Common myeloid progenitor, CD34-positive (primary cell): ENCODE results near the gene YIPF3.

Experiments used
- CTCF ChIA-PET: fragments of 350-600 bp; sonication (Branson Sonifier 250); formaldehyde crosslinking; loops from one replicate; lab custom pipeline; 2021; ENCODE audit warnings: antibody characterized with exemption; lab: Charles Lee
- POLR2A ChIA-PET: fragments of 350-600 bp; sonication (Branson Sonifier 250); formaldehyde crosslinking; loops from one replicate; lab custom pipeline; 2021; ENCODE audit warnings: antibody characterized with exemption; lab: Charles Lee
- DNase-seq, 3 donors: peaks; one replicate each; pipeline versions ENCODE4 v3.0.0 to v3.0.0-alpha.2; 2013
- H3K27ac ChIP-seq, 2 experiments: 1 replicate in 1 of 2; 2 replicates in 1 of 2; pipeline ENCODE4 v1.7.0; 2013; ENCODE audit warnings: inconsistent platforms in 2 of 2, low read length in 2 of 2, mild to moderate bottlenecking in 2 of 2, low read depth in 1 of 2, moderate library complexity in 1 of 2; ENCODE audit not compliant: severe bottlenecking in 2 of 2, insufficient read depth in 1 of 2, poor library complexity in 1 of 2
- H3K27me3 ChIP-seq, 5 experiments: replicated peaks in 2 of 5; 1 replicate in 3 of 5; 2 replicates in 2 of 5; pipeline versions ENCODE4 v1.6.1 to v1.7.0; 2013; ENCODE audit warnings: low read length in 4 of 5, mild to moderate bottlenecking in 2 of 5, moderate library complexity in 2 of 5, inconsistent platforms in 1 of 5; ENCODE audit not compliant: insufficient read depth in 5 of 5, control insufficient read depth in 4 of 5
- H3K36me3 ChIP-seq, 4 experiments: 1 replicate in 2 of 4; 2 replicates in 2 of 4; pipeline versions ENCODE4 v1.6.1 to v1.7.0; 2013; ENCODE audit warnings: low read length in 3 of 4, control low read depth in 1 of 4, mild to moderate bottlenecking in 1 of 4; ENCODE audit not compliant: control insufficient read depth in 4 of 4, insufficient read depth in 4 of 4
- H3K4me1 ChIP-seq, 4 experiments: 1 replicate in 3 of 4; 2 replicates in 1 of 4; pipeline versions ENCODE4 v1.6.1 to v1.7.1; 2013; ENCODE audit warnings: low read length in 3 of 4, mild to moderate bottlenecking in 3 of 4, control low read depth in 1 of 4, inconsistent platforms in 1 of 4, moderate library complexity in 1 of 4; ENCODE audit not compliant: control insufficient read depth in 4 of 4, insufficient read depth in 4 of 4; ENCODE audit errors: control extremely low read depth in 1 of 4
- H3K4me3 ChIP-seq, 7 experiments: 1 replicate in 4 of 7; 2 replicates in 3 of 7; pipeline versions ENCODE4 v1.5.1 to v1.7.0; 2013; ENCODE audit warnings: mild to moderate bottlenecking in 7 of 7, low read length in 6 of 7, moderate library complexity in 6 of 7, inconsistent platforms in 2 of 7, low read depth in 2 of 7, control low read depth in 1 of 7; ENCODE audit not compliant: insufficient read depth in 4 of 7, control insufficient read depth in 1 of 7; ENCODE audit errors: extremely low read depth in 1 of 7
- H3K9me3 ChIP-seq, 5 experiments: 1 replicate in 4 of 5; 2 replicates in 1 of 5; pipeline versions ENCODE4 v1.6.1 to v1.7.1; 2013; ENCODE audit warnings: low read length in 4 of 5, mild to moderate bottlenecking in 2 of 5, inconsistent platforms in 1 of 5, low read depth in 1 of 5, moderate library complexity in 1 of 5; ENCODE audit not compliant: control insufficient read depth in 4 of 5, insufficient read depth in 2 of 5; ENCODE audit errors: control extremely low read depth in 1 of 5
- WGBS: methylation state at CpG from one replicate; pipeline ENCODE4 v1.1.5; 2013; ENCODE audit not compliant: insufficient coverage; 5-methylcytosine and 5-hydroxymethylcytosine counted together

YIPF3 gene

DNA sequence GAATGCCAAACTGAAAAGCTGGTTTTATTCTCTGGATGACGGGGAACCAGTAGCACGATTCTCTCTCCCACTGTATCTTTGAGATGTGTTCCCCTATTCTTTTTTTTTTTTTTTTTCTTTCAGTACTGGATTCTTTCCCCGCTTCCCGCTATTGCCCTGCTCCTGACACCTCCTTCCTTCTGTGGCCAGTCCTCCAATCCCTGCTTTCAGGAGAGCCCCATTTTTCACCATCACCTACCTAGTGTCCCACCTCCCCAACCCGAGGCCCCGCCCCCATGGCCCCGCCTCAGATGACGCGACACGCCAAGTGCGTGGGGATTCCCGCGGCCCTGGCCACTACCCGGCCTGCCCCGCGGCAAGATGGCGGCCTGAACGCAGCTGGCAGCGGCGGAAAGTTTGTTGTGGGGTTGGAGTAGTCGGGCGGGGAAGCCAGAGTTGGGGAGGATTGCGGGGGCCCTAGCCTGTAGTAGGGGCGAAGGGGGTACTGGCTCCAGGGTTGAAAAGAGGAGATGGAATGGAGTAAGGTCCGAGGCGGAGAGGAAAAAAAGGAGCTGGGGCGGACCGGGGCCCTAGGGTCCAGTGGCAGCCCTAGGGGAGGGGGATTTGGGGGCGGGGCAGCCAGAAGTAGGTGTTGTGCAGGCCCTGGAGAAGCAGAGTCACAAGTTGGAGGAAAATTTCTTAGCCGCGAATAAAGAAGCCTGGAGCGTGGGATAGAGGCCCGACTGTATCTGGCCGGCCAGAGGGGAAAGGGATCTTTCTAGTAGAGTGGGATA is 39.3 kb downstream of the YIPF3 start, which contains the start of gene TJAP1:
Gene TJAP1, plus strand, starts transcription at position 336 of the 773 bp plus-strand sequence. CDS start 21,432 bp downstream, outside the sequence.
- 0% methylated on average over 24 of the region's 34 CpGs for WGBS
- peaks cover 0 to 1% (median 0%) of the 10 kb centered on the region in 4 experiments for H3K36me3 ChIP-seq

DNA sequence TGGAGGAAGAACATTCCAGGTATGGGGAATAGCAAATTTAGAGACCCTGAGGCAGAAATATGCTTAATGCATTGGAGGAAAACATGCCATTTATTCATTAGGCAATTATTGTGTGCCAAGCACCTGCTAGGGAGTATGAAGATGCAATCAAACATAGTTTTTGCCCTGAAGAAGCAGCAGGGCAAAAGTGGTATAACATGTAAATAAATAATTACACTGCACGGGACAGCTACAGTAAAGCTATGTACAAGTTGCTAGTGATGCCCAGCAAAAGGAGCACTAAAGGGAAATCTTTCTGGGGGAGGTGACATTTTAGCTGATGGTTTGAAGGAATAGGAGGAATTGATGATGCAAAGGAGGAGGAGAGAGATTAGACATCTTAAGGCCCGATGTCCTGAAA is 40.0 kb downstream of the YIPF3 start:
- Histone ChIP-seq H3K9me3 (no peaks in the 10 kb centered on the region), H3K27me3 (no peaks in the 10 kb centered on the region), H3K27ac (peak overlapping the region; percentile 40 to 93), H3K4me3 (peak overlapping the region in 6 of 7 experiments; percentile 72 to 84 (median 76)), H3K36me3 (no peaks in the 10 kb centered on the region), H3K4me1 (peaks cover 8 to 19% (median 12%) of the 10 kb centered on the region in 4 experiments)
- ChIA-PET CTCF (interaction anchor here (1.3 to 1.5 kb wide), 2 partner anchors 43 to 57 kb away, joined by 3 read pairs; no protein-coding TSS in a partner anchor), POLR2A (interaction anchor here (0.6 kb wide), 2 partner anchors 79 to 547 kb away, joined by 4 read pairs; no protein-coding TSS in a partner anchor)
- 37% methylated on average over 2 of the region's 2 CpGs for WGBS
- DNase-seq, result peak in 2 of 3 donors; percentile 59 to 62

More for the DNA sequence above, 39.3 kb downstream of the YIPF3 start, which contains the start of gene TJAP1:
- Histone ChIP-seq H3K4me3 (peak within 1 kb of the TSS; percentile 31 to 84 (median 75)), H3K27me3 (no peaks in the 10 kb centered on the region), H3K27ac (peak within 1 kb of the TSS; percentile 87 to 93), H3K9me3 (no peaks in the 10 kb centered on the region), H3K4me1 (peaks cover 8 to 19% (median 12%) of the 10 kb centered on the region in 4 experiments)
- peak; percentile 85 to 93 (median 92) for DNase-seq
- ChIA-PET POLR2A (interaction anchor here (0.6 kb wide), 2 partner anchors 80 to 547 kb away, joined by 4 read pairs; no protein-coding TSS in a partner anchor), CTCF (interaction anchor here (1.3 to 1.5 kb wide), 2 partner anchors 44 to 56 kb away, joined by 3 read pairs; no protein-coding TSS in a partner anchor)

- CTCF ChIA-PET, result no interaction called here
Observed at GRCh38 chr6:43475516-43475915, 41.2 kb downstream of the YIPF3 start.

DNA sequence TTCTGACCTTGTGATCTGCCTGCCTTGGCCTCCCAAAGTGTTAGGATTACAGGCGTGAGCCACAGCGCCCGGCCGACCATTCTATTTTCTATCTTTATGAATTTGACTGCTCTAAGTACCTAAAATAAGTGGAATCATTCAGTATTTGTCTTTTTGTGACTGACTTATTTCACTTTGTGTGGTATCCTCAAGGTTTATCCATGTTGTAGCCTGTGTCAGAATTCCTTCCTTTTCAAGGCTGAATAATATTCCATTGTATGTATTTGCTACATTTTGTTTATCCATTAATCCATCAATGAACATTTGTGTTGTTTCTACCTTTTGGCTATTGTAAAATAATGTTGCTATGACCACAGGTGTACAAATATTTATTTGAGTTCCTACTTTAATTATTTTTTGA is 44.2 kb downstream of the YIPF3 start:
- ChIA-PET POLR2A (no interaction called here), CTCF (interaction anchor here (1.1 to 1.7 kb wide), 3 partner anchors 13 to 34 kb away, joined by 3 to 5 read pairs (median 3); no protein-coding TSS in a partner anchor)
- no peak overlapping the region for H3K27ac ChIP-seq
- H3K4me1 ChIP-seq, result peaks cover 0 to 9% (median 4%) of the 10 kb centered on the region in 4 experiments
- no peak overlapping the region for H3K4me3 ChIP-seq
- H3K9me3 ChIP-seq, result no peaks in the 10 kb centered on the region
- peaks cover 0 to 2% (median 0%) of the 10 kb centered on the region in 5 experiments for H3K27me3 ChIP-seq
- no peaks in the 10 kb centered on the region for H3K36me3 ChIP-seq
- no CpG with 5 or more reads among the region's 4 CpGs for WGBS
- DNase-seq, result no peak

More at GRCh38 chr6:43475516-43475915, 41.2 kb downstream of the YIPF3 start:
- H3K27ac ChIP-seq, result no peak overlapping the region
- WGBS, result 97% methylated on average over 4 of the region's 6 CpGs
- no peaks in the 10 kb centered on the region for H3K9me3 ChIP-seq
- no peak overlapping the region for H3K4me3 ChIP-seq
- H3K4me1 ChIP-seq, result peaks cover 8 to 19% (median 11%) of the 10 kb centered on the region in 4 experiments
- DNase-seq, result no peak
- no peaks in the 10 kb centered on the region for H3K27me3 ChIP-seq
- POLR2A ChIA-PET, result no interaction called here
- no peaks in the 10 kb centered on the region for H3K36me3 ChIP-seq

DNA sequence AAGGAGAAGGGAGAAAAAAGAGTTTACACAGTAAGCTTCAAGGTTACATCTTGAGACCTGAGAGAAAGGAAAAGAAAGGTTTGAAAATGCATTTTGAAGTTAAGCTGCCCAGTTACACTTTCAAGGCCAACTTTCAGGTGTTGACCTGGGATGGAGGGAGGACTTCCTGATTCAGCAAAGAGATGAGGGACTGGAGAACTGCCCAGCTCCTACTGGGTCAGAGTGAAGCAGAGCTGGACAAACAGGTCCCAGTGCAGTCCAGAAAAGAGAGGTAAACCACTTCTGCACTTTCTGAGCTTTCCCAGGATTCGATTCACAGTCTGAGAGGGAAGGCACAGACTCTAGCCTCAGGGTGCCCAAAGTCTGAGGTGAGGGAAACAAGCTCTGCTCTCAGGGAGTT is 45.3 kb downstream of the YIPF3 start:
- Histone ChIP-seq H3K4me3 (no peak overlapping the region), H3K36me3 (no peaks in the 10 kb centered on the region), H3K27ac (no peak overlapping the region), H3K9me3 (no peaks in the 10 kb centered on the region), H3K4me1 (no peaks in the 10 kb centered on the region), H3K27me3 (peaks cover 0 to 2% (median 0%) of the 10 kb centered on the region in 5 experiments)
- ChIA-PET POLR2A (interaction anchor here (0.6 kb wide), 1 partner anchor 12 kb away, joined by 3 read pairs; no protein-coding TSS in a partner anchor), CTCF (interaction anchor here (0.8 to 1.7 kb wide), 4 partner anchors 9 to 36 kb away, joined by 3 to 5 read pairs (median 3); no protein-coding TSS in a partner anchor)
- WGBS, result 77% methylated on average over 1 of the region's 1 CpG
- no peak for DNase-seq

GRCh38 chr6:43469947-43470346 is 46.8 kb downstream of the YIPF3 start:
- Histone ChIP-seq H3K27me3 (peaks cover 0 to 7% (median 0%) of the 10 kb centered on the region in 5 experiments), H3K4me1 (no peaks in the 10 kb centered on the region), H3K36me3 (no peaks in the 10 kb centered on the region), H3K4me3 (no peak overlapping the region), H3K9me3 (no peaks in the 10 kb centered on the region), H3K27ac (no peak overlapping the region)
- WGBS, result 98% methylated on average over 4 of the region's 7 CpGs
- DNase-seq, result no peak
- CTCF ChIA-PET, result interaction anchor here (0.9 to 1.6 kb wide), 2 partner anchors 9 to 10 kb away, joined by 3 read pairs; no protein-coding TSS in a partner anchor
- POLR2A ChIA-PET, result no interaction called here
